Measurements from ENCODE around the gene FAM120AOS.
"Not testable (repeated sequence)": the region's sequence is repeated elsewhere in the genome, so short reads cannot be mapped to it uniquely, and the experiment has no call there.

The FAM120AOS gene

DNA sequence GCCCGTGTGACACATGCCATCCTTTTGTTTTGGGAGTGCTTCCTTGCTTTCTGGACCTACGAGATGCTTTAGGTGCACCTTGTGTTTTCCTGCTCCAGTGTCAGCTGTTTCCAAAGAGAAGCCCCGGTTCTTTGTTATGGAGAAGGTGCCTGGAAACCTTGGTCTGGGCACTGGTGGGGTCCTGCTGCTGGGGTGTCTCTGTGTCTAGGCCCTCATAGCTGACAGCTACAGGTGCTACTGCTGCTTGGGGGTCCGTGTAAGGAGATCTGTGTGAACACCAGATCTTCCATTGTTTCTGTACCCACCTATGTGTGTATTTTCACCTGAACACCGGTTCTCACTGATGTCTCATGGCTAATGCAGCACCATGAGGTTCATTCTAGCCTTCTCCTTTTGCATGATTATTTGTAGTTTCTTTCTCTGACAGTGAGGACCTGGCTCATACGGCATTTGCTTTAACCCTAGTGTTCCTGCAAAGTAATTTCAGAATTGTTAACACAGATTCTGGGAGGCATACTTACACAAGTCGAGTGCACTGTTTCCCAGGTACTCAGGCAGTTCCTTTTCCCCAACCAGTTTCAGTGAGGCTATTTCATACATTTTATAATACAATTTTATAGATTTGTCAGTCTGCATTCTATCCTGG lies 13.2 kb upstream of the FAM120AOS start:
- DNase-seq = no peak

GRCh38 chr9:93465855-93466254 lies 12.5 kb upstream of the FAM120AOS start:
- DNase-seq = no peak

GRCh38 chr9:93464876-93465275 lies 11.5 kb upstream of the FAM120AOS start:
- DNase-seq = no peak

DNA sequence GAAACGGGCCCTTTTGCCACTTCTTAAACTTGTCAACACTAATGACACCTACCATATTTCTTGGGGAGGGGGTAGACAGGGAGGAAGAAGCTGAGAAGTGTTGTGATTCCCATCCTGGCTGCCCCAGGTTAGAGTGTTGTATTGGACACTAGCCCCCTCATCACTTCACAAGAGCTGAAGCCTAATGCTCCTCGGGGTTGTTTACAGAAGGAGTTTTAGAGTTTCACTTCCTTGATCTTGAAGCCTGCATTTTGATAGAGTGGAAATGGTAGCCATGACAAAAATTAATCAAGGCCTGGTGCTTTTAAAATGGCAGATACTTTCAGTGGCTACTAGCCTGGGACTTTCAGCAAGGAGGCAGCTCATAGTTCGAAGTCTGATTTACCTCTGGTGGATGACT lies 11.0 kb upstream of the FAM120AOS start:
- DNase-seq = no peak

- no peak for DNase-seq
Observed at GRCh38 chr9:93463638-93464248, 10.4 kb upstream of the FAM120AOS start.

DNA sequence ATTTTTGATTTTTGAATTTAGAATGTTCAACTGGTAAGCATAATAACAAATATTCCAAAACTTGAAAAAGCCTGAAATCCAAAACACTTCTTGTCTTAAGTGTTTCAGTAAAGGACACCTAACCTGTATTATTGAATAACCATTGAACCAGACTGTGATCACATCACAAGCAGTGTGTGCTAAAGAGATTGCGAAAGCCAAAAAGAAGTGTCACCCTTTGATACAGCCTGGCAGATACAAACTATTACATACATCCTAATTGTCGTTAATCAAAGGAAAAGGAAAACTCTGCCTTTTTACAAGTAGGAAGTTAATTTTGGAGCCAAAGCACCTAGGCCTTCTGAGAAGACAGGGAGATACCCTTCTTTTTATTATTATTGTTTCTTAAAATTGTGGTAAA lies 8.4 kb upstream of the FAM120AOS start:
- DNase-seq = no peak

DNA sequence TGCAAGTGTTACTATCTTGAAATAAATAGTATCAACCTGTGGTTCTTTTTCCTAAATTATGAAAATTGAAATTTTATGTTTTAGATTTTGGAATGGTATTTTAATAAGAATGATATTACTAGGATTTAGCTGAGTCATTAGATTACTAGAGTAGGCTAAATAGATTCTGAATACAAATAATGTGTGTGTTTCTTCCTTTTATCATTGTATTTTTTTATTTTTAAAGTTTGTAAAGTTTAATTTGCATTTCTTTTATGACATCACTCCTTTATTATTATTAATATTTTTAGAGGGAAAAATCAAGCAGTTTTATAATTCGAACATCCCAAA lies 8.0 kb upstream of the FAM120AOS start:
- no peak for DNase-seq

DNA sequence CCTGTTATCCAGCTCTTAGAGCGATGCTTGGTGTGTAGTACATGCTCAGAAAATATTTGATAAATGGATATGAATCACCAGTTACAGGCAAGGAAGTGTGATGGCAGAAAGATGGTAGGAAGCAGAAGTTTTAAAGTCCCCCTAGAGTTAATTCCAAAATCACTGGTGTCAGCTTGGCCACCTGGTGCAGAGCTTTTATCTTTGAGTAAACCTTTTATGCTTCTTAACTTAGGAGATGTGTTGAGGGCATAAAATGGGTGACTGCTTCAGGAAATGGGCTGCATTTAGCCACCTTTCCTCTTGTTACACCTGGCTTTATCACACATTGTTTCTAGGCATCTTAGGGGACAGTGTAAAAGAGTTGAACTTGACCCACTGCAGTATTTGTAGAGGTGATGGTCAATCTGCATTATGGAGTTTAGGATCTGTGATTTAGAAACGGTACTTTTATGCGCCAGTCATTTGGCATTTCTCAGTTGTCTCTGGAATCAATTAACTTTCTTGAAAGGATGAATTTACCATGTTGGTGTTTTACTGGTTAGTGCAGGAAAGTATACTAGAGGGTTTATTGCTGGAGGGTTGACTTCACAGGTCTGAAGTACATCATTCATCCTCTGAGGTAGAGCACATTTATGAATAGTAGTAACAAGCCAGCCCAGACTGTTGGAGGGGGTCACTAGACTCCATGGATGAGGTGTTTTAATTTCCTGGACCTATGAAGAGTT lies 7.5 kb upstream of the FAM120AOS start:
- DNase-seq = no peak

DNA sequence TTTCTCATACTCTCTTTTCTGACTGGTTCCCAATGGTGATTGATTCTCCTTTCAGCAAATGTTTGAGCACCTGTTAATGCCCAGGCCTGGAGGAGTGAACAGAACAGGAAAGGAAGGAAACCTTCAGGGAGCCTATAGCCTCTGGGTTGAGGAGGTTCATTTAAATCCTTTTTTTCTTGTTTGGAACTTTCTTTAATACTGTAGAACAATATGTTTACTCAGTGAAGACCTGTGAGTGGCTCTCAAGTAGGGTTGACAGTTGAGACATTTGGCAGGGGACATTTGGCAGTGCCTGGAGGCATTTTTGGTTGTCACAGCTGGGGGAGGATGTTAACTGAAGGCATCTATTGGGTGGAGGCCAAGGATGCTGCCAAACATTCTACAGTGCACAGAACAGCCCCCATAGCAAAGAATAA lies 6.1 kb upstream of the FAM120AOS start:
- no peak for DNase-seq

DNA sequence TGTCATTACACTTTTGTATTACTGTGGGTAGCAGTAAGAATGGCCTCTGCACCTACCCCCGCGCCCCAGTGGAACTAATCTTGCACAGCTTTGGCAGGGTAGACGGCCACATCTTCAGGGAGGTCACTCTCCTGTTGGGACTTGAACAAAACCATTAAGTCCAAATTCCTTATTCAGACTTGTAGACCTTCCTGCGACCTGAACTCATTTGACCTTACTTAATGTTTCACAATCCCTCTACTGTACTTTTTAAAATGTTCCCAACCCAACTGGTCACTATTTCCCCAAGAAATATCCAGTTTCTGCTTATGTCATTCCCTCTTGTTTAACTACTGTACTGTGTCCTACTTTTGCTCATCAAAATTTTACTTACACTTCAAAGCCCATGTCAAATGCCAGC lies 5.3 kb upstream of the FAM120AOS start:
- no peak for DNase-seq

DNA sequence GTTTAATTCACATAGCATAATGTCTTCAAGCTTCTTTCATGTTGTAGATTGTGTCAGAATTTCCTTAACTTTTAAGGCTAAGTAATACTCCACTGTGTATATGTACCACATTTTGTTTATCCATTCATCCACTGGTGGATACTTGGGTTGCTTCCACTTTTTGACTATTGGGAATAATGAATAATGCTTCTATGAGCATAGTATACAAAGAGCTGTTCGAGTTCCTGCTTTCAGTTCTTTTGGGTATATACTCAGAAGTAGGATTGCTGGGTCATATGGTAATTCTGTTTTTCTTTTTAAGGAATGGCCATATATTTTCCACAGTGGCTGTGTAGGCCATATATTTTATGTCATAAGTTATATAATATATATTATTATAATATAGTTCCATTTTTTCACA lies 3.6 kb upstream of the FAM120AOS start:
- no peak for DNase-seq

DNA sequence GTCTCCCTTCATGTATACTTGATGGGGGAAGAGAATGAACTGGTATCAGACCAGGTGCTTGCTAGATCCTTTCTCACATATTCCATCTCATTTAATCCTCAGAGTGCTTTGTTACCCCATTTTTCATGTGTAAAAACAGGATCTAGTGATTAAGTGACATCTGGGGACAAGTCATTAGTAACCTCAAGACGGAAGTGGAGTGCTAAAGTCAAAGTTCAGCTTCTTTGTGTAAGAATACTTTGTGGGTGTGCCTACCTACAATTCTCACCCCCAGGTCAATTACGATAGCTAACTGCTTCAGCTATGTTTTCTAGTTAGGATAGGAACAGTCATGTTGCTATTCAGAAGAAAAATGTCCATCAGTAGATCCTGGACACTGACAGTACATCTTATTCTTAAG lies 3.1 kb upstream of the FAM120AOS start:
- DNase-seq = no peak

GRCh38 chr9:93456022-93456421 lies 2.6 kb upstream of the FAM120AOS start:
- DNase-seq = no peak

DNA sequence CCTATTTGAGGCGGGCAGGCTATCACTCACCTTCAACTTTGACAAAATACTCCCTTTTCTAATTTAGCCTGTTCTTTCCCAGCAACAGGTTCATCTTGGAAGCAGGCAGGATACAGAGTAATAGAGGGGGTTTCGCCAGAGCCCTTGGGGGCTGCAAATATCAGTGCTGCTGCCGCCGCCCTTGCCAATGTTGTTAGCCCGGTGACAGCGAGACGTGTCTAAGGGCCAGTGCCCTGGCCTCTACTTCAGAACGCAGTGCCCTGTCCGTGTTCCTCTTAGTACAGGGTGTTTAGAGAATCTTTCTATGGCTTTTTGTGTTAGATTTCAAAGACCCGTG lies 703 bp downstream of the FAM120AOS start:
- no peak for DNase-seq

DNA sequence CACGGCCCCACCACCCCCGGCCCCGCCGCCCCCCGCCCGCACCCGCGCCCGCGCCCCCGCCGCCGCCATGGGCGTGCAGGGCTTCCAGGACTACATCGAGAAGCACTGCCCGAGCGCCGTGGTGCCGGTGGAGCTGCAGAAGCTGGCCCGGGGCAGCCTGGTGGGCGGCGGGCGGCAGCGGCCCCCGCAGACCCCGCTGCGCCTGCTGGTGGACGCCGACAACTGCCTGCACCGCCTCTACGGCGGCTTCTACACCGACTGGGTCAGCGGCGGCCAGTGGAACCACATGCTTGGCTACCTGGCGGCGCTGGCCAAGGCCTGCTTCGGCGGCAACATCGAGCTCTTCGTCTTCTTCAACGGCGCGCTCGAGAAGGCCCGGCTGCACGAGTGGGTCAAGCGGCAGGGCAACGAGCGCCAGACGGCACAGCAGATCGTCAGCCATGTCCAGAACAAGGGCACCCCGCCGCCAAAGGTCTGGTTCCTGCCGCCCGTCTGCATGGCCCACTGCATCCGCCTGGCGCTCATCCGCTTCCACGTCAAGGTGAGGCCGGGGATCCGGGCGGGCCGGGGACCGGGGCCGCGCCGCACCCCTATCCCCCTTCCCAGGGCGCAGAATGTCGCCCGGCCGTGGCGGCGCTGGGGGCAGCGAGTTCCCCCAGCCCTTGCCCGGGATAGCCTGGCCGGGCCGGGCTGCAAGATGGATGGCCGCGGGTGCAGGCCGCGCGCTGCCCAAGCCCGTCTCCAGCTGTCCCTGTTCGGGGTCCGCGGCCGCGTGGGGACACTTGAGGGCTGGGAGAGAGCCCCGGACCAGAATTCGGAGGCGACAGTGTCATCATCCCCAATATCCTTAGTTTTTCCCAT lies 1.3 kb downstream of the FAM120AOS start:
- no peak for DNase-seq

DNA sequence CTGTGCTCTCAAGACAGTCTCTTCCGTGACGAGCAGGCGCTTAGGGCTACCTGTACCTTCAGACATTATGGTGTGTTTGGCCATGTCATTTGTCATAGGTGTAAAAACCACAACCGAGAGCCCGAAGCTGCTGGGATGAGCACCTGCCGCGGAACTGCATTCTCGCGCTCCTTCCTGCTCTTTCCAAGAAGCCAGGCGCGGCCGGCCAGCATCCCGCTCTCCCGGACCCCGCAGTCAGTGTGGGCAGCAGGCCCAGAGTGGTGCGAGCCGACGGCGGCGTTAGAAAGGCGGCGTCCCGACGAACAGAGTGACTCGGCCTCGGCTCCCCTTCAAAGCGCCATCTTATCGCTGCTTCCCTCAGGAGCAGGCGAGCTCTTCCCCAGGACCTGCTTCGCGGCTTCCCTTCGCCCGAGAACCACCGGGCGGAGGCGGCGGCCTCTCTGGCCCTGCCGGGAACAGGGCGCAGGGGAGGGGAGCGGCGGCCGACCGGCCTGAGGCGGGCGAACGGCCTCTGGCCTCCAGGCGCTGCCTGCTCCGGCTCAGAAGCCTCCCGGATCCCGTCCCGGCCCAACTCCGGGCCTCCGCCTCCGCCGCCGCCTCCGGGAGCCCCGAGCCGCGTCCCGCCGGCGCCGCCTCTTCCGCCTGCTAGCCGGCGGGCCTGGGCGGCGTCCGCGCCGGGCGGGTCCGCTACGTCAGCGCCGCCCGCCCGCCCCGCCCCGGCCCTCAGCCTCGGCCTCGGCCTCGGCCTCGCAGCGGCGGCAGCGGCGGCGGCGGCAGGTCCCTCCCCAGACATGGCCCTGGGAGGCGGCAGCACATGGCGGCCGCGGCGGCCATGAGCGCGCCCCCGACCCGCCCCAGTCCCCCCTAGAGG lies 2.2 kb downstream of the FAM120AOS start, which contains the start of gene FAM120A:
FAM120A (plus strand) TSS at position 741 of the 871 bp plus-strand sequence. CDS start 231 bp downstream, outside the sequence.
- DNase-seq = peak; percentile 57

- DNase-seq = no peak
Observed at GRCh38 chr9:93447655-93448054, 5.7 kb downstream of the FAM120AOS start.

GRCh38 chr9:93446073-93446472 lies 7.3 kb downstream of the FAM120AOS start:
- DNase-seq = no peak

- no peak for DNase-seq
Observed at GRCh38 chr9:93440896-93441580, 12.3 kb downstream of the FAM120AOS start.

DNA sequence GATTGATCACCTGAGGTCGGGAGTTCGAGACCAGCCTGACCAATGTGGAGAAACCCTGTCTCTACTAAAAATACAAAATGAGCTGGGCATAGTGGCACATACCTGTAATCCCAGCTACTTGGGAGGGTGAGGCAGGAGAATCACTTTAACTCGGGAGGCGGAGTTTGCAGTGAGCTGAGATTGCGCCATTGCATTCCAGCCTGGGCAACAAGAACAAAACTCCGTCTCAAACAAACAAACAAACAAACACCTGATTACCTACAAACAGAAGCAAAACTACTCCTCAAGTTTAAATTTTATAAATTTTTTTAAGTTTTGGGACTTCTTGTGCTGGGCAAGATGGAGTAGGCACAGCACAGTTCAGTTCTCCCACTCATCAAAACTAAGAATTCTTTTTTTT lies 14.1 kb downstream of the FAM120AOS start:
- DNase-seq = not testable (repeated sequence)

- no peak for DNase-seq
Observed at GRCh38 chr9:93437996-93438395, 15.4 kb downstream of the FAM120AOS start.
